ENCODE results near the gene CPEB1.

GRCh38 chr15:82630033-82630432 is 17.1 kb downstream of the CPEB1 start:
- TF ChIP-seq, protein P1, sequence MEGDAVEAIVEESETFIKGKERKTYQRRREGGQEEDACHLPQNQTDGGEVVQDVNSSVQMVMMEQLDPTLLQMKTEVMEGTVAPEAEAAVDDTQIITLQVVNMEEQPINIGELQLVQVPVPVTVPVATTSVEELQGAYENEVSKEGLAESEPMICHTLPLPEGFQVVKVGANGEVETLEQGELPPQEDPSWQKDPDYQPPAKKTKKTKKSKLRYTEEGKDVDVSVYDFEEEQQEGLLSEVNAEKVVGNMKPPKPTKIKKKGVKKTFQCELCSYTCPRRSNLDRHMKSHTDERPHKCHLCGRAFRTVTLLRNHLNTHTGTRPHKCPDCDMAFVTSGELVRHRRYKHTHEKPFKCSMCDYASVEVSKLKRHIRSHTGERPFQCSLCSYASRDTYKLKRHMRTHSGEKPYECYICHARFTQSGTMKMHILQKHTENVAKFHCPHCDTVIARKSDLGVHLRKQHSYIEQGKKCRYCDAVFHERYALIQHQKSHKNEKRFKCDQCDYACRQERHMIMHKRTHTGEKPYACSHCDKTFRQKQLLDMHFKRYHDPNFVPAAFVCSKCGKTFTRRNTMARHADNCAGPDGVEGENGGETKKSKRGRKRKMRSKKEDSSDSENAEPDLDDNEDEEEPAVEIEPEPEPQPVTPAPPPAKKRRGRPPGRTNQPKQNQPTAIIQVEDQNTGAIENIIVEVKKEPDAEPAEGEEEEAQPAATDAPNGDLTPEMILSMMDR (tag by site-specific recombination; IDR thresholded peaks at IDR 0.05), result no peak
- TF ChIP-seq, protein P2, sequence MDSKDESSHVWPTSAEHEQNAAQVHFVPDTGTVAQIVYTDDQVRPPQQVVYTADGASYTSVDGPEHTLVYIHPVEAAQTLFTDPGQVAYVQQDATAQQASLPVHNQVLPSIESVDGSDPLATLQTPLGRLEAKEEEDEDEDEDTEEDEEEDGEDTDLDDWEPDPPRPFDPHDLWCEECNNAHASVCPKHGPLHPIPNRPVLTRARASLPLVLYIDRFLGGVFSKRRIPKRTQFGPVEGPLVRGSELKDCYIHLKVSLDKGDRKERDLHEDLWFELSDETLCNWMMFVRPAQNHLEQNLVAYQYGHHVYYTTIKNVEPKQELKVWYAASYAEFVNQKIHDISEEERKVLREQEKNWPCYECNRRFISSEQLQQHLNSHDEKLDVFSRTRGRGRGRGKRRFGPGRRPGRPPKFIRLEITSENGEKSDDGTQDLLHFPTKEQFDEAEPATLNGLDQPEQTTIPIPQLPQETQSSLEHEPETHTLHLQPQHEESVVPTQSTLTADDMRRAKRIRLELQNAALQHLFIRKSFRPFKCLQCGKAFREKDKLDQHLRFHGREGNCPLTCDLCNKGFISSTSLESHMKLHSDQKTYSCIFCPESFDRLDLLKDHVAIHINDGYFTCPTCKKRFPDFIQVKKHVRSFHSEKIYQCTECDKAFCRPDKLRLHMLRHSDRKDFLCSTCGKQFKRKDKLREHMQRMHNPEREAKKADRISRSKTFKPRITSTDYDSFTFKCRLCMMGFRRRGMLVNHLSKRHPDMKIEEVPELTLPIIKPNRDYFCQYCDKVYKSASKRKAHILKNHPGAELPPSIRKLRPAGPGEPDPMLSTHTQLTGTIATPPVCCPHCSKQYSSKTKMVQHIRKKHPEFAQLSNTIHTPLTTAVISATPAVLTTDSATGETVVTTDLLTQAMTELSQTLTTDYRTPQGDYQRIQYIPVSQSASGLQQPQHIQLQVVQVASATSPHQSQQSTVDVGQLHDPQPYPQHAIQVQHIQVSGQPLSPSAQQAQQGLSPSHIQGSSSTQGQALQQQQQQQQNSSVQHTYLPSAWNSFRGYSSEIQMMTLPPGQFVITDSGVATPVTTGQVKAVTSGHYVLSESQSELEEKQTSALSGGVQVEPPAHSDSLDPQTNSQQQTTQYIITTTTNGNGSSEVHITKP (tag by site-specific recombination; IDR thresholded peaks at IDR 0.05), result no peak
- TF ChIP-seq, protein P3, sequence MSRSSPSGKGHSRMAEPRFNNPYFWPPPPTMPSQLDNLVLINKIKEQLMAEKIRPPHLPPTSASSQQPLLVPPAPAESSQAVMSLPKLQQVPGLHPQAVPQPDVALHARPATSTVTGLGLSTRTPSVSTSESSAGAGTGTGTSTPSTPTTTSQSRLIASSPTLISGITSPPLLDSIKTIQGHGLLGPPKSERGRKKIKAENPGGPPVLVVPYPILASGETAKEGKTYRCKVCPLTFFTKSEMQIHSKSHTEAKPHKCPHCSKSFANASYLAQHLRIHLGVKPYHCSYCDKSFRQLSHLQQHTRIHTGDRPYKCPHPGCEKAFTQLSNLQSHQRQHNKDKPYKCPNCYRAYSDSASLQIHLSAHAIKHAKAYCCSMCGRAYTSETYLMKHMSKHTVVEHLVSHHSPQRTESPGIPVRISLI (tag by site-specific recombination; IDR thresholded peaks at IDR 0.05), result no peak
- TF ChIP-seq, protein P4, sequence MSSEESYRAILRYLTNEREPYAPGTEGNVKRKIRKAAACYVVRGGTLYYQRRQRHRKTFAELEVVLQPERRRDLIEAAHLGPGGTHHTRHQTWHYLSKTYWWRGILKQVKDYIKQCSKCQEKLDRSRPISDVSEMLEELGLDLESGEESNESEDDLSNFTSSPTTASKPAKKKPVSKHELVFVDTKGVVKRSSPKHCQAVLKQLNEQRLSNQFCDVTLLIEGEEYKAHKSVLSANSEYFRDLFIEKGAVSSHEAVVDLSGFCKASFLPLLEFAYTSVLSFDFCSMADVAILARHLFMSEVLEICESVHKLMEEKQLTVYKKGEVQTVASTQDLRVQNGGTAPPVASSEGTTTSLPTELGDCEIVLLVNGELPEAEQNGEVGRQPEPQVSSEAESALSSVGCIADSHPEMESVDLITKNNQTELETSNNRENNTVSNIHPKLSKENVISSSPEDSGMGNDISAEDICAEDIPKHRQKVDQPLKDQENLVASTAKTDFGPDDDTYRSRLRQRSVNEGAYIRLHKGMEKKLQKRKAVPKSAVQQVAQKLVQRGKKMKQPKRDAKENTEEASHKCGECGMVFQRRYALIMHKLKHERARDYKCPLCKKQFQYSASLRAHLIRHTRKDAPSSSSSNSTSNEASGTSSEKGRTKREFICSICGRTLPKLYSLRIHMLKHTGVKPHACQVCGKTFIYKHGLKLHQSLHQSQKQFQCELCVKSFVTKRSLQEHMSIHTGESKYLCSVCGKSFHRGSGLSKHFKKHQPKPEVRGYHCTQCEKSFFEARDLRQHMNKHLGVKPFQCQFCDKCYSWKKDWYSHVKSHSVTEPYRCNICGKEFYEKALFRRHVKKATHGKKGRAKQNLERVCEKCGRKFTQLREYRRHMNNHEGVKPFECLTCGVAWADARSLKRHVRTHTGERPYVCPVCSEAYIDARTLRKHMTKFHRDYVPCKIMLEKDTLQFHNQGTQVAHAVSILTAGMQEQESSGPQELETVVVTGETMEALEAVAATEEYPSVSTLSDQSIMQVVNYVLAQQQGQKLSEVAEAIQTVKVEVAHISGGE (tag by site-specific recombination; conservative IDR thresholded peaks at IDR 0.05; ENCODE audit: low read depth), result no peak
- TF ChIP-seq, protein P5, sequence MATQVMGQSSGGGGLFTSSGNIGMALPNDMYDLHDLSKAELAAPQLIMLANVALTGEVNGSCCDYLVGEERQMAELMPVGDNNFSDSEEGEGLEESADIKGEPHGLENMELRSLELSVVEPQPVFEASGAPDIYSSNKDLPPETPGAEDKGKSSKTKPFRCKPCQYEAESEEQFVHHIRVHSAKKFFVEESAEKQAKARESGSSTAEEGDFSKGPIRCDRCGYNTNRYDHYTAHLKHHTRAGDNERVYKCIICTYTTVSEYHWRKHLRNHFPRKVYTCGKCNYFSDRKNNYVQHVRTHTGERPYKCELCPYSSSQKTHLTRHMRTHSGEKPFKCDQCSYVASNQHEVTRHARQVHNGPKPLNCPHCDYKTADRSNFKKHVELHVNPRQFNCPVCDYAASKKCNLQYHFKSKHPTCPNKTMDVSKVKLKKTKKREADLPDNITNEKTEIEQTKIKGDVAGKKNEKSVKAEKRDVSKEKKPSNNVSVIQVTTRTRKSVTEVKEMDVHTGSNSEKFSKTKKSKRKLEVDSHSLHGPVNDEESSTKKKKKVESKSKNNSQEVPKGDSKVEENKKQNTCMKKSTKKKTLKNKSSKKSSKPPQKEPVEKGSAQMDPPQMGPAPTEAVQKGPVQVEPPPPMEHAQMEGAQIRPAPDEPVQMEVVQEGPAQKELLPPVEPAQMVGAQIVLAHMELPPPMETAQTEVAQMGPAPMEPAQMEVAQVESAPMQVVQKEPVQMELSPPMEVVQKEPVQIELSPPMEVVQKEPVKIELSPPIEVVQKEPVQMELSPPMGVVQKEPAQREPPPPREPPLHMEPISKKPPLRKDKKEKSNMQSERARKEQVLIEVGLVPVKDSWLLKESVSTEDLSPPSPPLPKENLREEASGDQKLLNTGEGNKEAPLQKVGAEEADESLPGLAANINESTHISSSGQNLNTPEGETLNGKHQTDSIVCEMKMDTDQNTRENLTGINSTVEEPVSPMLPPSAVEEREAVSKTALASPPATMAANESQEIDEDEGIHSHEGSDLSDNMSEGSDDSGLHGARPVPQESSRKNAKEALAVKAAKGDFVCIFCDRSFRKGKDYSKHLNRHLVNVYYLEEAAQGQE (tag by site-specific recombination; IDR thresholded peaks at IDR 0.05), result no peak
- TF ChIP-seq ZNF169 (tag by site-specific recombination; IDR thresholded peaks at IDR 0.05), result no peak

All from HEK293 (cell line).